Left cardiac atrium (tissue), 4 donors: ENCODE results near the gene TATDN3. TPM values are rescaled to one million over a fixed set of nuclear protein-coding genes. Genes with fewer than 3 reads are reported as not detected.
"Not testable (repeated sequence)": the region's sequence is repeated elsewhere in the genome, so short reads cannot be mapped to it uniquely, and the experiment has no call there.

ENCODE experiments used
- ATAC-seq, 2 donors: fragments of 200-7000 bp; cut with Tn5 transposase; one replicate each; pipeline ENCODE4 v1.9.1; 2020; ENCODE audit warnings: mild to moderate bottlenecking in 2 of 2, moderate library complexity in 2 of 2
- DNase-seq: peaks from one replicate; pipeline ENCODE4 v3.0.0-alpha.2; 2020
- intact Hi-C, 2 donors: fragments of 100-400 bp; cut with DNase I; formaldehyde crosslinking; loops; one replicate each; pipeline versions ENCODE4 v1.14.1 to v1.15.1; 2022 to 2023
- long read RNA-seq: library from polyadenylated mRNA; unstranded; transcript quantifications from one replicate; pipeline ENCODE4 v2.0.0, GENCODE V29; 2021
- total RNA-seq, 2 donors: library from RNA; stranded (reverse); fragmentation: NEBNext Ultra II Directional; extraction: Animal tissue kit (Norgen Biotek cat#: 25700); gene quantifications; one replicate each; pipeline ENCODE4 v1.2.1, GENCODE V29; 2021
- donor health status: DM: no; HTN: yes; CAD: no.
- donor health status: DM: no; HTN: yes; CAD: no; lungs with severe emphysema.
- donor health status: DM: yes; HTN: yes; CAD: no.
- donor health status: Dilated cardiomyopathy.

The TATDN3 gene, protein sequence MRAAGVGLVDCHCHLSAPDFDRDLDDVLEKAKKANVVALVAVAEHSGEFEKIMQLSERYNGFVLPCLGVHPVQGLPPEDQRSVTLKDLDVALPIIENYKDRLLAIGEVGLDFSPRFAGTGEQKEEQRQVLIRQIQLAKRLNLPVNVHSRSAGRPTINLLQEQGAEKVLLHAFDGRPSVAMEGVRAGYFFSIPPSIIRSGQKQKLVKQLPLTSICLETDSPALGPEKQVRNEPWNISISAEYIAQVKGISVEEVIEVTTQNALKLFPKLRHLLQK
- total RNA-seq = 10 to 100 TPM; 18.8 to 22.1 TPM
- long read RNA-seq, transcript TATDN3-202 (10 exons, 2,389 nt) = major isoform, 26 of 56 reads
- long read RNA-seq, transcript TATDN3-201 (10 exons, 2,321 nt) = minor isoform, 19 of 56 reads
- long read RNA-seq, partial matches to known transcripts = 0 of 56 reads
- long read RNA-seq, other reads (novel, unspliced or antisense) = 6 of 56 reads

DNA sequence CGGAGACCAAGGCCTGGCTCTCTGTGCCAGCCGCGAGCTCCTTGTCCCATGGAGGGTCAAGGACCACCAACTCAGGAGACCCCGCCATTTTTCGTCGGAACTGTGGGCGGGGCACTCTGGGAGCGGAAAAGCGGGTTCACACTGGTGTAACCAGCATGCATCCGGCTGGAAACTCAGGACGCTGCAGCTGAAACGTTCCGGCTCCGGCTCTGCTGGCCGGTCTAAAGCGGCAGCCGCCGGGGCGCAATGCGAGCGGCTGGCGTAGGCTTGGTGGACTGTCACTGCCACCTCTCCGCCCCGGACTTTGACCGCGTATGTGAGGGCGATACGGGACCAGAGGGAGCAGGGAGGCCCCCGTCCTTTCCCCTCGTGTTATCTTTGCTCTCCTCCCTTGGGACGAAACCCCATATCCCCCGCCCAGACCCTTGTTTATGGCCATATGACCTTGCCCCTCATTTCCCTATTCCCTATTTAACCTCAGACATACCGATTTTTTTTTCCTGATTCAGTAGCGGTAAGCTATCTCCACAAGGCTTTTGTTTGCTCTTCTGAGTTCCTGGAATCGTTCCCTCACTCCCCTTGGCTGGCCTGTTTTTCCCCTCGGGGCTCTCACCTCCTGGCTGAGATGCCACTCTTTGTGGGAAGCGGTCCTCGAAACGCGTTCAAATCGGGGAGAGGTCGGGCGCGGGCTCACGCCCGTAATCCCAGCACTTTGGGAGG, at the start of gene TATDN3, which contains the start of gene NSL1:
Gene TATDN3 (plus strand): TSS at position 219 of the 720 bp plus-strand sequence. CDS start 28 bp downstream, at position 247.
Gene NSL1 (minus strand): TSS at position 102 of the 720 bp plus-strand sequence. CDS start 14 bp downstream, at position 88.
- intact Hi-C loops = no loop called here
- peak; percentile 87 for DNase-seq
- ATAC-seq = peak; percentile 95

- intact Hi-C loops = no loop called here
- no peak for DNase-seq
- ATAC-seq = no peak
Observed at GRCh38 chr1:212743901-212744475, 47.7 kb upstream of the TATDN3 start.

DNA sequence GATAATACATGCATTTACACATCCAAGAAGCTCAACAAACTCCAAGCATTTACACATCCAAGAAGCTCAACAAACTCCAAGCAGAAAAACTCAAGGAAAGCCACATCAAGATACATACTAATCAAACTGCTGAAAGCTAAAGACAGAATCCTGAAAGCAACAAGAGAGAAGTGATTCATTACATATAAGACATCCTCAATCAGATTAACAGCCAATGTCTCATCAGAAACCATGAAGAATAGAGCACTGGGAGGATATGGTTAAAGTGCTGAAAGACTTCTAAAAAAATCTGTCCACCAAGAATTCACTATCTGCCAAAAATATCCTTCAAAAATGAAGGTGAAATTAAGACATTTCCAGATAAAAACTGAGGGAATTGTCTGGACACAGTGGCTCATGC, 46.4 kb upstream of the TATDN3 start:
- DNase-seq (no peak), ATAC-seq (no peak)
- intact Hi-C loops = no loop called here

GRCh38 chr1:212746546-212746945, 45.1 kb upstream of the TATDN3 start:
- DNase-seq (no peak), ATAC-seq (no peak)
- intact Hi-C loops = no loop called here

DNA sequence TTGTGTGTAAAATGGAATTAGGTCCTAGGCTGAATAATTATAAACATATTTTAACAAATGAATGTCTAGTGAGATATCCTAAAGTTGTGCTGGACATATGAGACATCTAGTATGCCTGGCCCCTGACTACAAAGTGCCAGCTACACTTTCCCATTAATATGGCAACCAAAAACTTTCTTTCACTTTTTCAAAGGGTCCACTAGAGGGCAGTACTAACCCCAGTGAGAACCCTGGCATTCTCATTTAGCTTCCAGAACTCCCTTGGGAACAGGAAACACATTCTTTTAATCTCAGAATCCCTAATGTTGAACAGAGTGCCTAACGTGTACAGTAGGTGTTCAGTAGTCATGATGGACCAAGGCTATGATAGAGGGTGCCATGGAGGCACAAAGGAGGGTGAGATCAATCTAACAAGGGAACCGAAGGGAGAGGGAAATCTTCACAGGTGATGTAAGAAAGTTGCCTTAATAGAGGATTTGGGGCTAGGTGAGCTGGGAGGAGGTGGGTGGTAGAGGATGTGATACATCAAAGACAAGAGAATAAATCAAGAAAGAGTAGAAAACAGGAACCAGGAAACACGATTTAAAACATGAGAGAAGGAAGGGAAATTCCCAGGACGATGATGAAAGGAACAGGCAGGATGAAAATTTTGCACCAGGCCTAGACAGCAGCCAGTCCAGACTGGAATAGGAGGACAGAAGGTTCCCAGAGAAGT, 41.7 kb upstream of the TATDN3 start:
- intact Hi-C loops = no loop called here
- DNase-seq (no peak), ATAC-seq (peak in 1 of 2 donors; percentile 50)

DNA sequence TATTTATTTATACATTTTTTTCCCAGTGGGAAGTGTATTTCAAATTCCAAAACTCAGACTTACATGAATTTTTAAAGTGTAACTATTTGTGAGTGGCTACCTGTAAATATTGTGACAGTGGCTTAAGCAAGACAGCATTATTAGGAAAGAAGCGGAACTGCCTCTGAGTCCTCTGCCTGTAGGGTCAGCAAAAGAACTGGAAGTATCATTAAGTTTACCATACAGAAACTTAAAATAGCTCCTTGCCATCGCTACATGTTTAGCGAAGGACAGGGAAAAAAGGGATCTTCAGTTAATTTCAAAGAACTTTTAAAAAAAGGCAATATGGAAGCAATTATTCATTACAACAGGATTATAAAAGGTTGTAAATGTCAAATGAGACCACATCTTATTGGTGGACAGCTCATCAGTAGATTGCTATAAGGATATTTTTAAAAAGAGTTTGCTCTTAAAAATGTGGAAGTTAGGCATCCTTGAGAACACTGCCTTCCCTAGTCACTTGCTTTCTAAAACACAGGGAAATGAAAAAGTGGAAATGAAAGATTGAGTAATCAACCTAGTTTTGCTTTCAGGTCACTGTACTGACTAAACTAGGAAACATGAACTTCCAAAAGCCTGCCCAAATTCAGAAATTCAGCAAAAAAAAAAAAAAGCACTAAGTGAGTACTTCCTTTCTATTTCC, 39.3 kb upstream of the TATDN3 start:
- DNase-seq = no peak
- peak; percentile 27 to 73 for ATAC-seq
- intact Hi-C loops = no loop called here

GRCh38 chr1:212752934-212753497, 38.7 kb upstream of the TATDN3 start:
- DNase-seq = no peak
- peak in 1 of 2 donors; percentile 25 for ATAC-seq
- intact Hi-C loops = no loop called here

DNA sequence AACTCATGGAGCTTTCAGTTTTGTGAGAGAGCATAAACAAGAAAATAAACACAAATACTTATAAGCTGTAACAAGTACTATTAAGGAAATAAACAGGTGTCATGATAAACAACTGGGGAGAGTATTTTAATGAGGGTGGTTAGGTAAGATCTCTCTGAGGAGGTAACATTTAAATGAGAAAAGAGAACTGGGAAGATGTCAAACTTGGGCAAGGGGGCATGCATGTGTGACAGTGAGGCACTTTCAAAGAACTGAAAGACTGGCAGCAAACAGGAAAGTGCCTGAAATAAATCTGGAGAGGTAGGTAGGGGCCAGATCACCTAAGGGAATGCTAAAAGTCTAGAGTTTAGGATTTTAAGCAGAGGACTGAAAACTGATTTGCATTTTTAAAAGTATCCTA, 37.9 kb upstream of the TATDN3 start:
- intact Hi-C loops = no loop called here
- DNase-seq (no peak), ATAC-seq (no peak)

DNA sequence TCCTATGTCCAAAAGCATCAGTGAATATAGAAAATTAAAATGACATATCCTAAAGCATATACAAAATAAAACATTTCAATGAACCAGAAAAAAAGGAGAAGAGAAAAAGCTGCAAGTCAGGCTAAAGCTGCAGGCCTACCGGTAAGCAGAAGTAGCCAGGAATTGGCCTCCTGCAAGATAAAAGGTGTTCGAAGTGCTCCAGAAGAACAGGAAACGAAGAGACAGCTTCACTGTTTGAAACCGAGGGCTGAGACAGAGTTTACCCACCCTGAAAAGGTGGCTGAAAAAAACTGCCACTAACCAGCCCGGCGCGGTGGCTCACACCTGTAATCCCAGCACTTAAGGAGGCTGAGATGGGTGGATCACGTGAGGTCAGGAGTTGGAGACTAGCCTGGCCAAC, 37.5 kb upstream of the TATDN3 start:
- no peak for DNase-seq
- no peak for ATAC-seq
- intact Hi-C loops = no loop called here

GRCh38 chr1:212754680-212755079, 37.0 kb upstream of the TATDN3 start:
- intact Hi-C loops = no loop called here
- peak; percentile 47 to 50 for ATAC-seq
- no peak for DNase-seq

DNA sequence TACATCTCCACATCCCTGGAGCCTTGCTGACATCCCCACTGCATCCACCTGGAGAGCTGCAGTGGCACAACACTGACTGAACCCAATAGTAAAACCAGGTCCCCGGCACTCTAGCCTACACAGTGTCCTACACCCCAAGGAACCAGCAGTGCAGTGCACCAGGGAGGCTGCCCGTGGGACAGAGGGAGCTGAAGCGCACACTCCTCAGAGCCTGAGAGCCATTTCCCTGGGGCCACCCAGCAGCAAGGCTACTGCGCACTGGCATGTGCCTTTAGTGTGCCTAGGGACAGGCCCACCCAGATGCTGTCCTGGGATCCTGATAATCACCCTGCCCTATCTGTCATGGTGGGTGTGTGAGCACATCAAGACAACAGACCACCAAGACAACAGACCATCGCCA, 32.0 kb upstream of the TATDN3 start:
- intact Hi-C loops = no loop called here
- peak in 1 of 2 donors; percentile 16 for ATAC-seq
- no peak for DNase-seq

GRCh38 chr1:212760126-212760823, 31.4 kb upstream of the TATDN3 start:
- intact Hi-C loops = no loop called here
- DNase-seq (no peak), ATAC-seq (peak in 1 of 2 donors; percentile 33)

- DNase-seq (no peak), ATAC-seq (no peak)
- intact Hi-C loops = no loop called here
Observed at GRCh38 chr1:212762234-212762633, 29.5 kb upstream of the TATDN3 start.

DNA sequence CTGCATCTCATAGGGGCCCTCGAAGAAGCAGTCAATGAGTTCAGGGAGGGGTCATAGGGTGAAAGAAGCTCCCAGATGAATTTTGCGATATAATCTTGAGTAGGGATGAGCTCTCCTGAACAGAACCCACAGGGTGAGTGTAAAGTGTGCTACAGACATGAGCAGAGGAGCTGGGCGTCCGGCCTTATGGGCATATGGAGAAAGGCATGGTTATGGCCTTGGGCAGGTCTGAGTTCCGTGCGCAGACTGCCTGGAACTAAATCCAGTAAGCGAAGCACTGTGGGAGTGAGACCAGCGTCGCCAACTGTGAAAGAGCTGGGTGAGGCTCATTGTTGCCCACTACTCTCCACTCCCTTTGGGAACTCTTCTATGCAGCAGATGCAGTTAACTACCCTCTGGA, 28.9 kb upstream of the TATDN3 start:
- ATAC-seq = no peak
- no peak for DNase-seq
- intact Hi-C loops = no loop called here

- intact Hi-C loops, ATAC-seq, DNase-seq: not testable (repeated sequence)
Observed at GRCh38 chr1:212764718-212765281, 26.9 kb upstream of the TATDN3 start.

DNA sequence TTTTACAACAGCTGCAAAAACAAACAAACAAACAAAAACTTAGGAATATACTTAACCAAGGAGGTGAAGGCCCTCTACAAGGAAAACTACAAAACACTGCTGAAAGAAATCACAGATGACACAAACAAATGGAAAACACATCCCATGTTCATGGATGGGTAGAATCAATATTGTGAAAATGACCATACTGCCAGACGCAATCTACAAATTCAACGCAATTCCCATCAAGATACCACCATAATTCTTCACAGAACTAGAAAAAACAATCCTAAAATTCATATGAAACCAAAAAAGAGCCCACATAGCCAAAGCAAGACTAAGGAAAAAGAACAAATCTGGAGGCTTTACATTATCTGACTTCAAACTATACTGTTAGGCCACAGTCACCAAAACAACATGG, 24.9 kb upstream of the TATDN3 start:
- intact Hi-C loops, DNase-seq, ATAC-seq: not testable (repeated sequence)

- no peak for ATAC-seq
- no peak for DNase-seq
- intact Hi-C loops = no loop called here
Observed at GRCh38 chr1:212769459-212770167, 22.1 kb upstream of the TATDN3 start.
